Gastrocnemius medialis (tissue), 4 donors: ENCODE results near the gene LRFN2. TPM values are rescaled to one million over a fixed set of nuclear protein-coding genes. Genes with fewer than 3 reads are reported as not detected.

Experiments used
- ATAC-seq, 2 donors: fragments of 150-250 bp; one replicate each; pipeline ENCODE4 v1.9.1; 2016
- DNase-seq, 2 donors: peaks; one replicate each; pipeline ENCODE4 v3.0.0-alpha.2; 2019
- H3K27ac ChIP-seq, 4 donors: fragments of 200-600 bp; sonication (generic); 1 replicate in 1 of 4; 2 replicates in 3 of 4; pipeline ENCODE4 v1.5.1; 2016 to 2018; ENCODE audit warnings: mild to moderate bottlenecking in 2 of 4, moderate library complexity in 1 of 4
- H3K27me3 ChIP-seq, 3 donors: fragments of 200-600 bp; sonication (generic) in 2 of 3; 1 replicate in 1 of 3; 2 replicates in 2 of 3; pipeline versions ENCODE4 v1.5.1 to v1.6.0; 2016 to 2019; ENCODE audit warnings: mild to moderate bottlenecking in 1 of 3, moderate library complexity in 1 of 3
- H3K36me3 ChIP-seq, 2 donors: fragments of 200-600 bp; sonication (generic) in 1 of 2; one replicate each; pipeline ENCODE4 v1.5.1; 2017 to 2018
- H3K4me1 ChIP-seq, 2 donors: fragments of 200-600 bp; sonication (generic) in 1 of 2; one replicate each; pipeline ENCODE4 v1.5.1; 2016 to 2017; ENCODE audit warnings: mild to moderate bottlenecking in 2 of 2
- H3K4me3 ChIP-seq, 4 donors: fragments of 200-600 bp; sonication (generic) in 3 of 4; 1 replicate in 1 of 4; 2 replicates in 3 of 4; pipeline ENCODE4 v1.5.1; 2016 to 2019; ENCODE audit warnings: mild to moderate bottlenecking in 2 of 4
- H3K9me3 ChIP-seq, 3 donors: fragments of 200-600 bp; sonication (generic) in 2 of 3; 1 replicate in 1 of 3; 2 replicates in 2 of 3; pipeline ENCODE4 v1.5.1; 2016 to 2019
- POLR2A ChIP-seq, 2 donors: fragments of 450-650 bp; IDR thresholded peaks; one replicate each; pipeline ENCODE4 v1.6.1; 2017; ENCODE audit warnings: antibody characterized with exemption in 2 of 2, mild to moderate bottlenecking in 2 of 2, moderate library complexity in 2 of 2
- in situ Hi-C, 4 donors: fragments of 200-750 bp; cut with MboI; loops; one replicate each; pipeline versions ENCODE4 v1.15.0 to v1.8.0; 2017; ENCODE audit warnings: low sequenced_read_pairs in 4 of 4
- intact Hi-C: fragments of 100-400 bp; cut with DNase I; formaldehyde crosslinking; loops from one replicate; pipeline ENCODE4 v1.15.1; 2023; ENCODE audit warnings: low total_unique reads
- total RNA-seq, 4 donors: library from RNA; depleted of rRNA; stranded (reverse); fragments of >200 nt; gene quantifications; one replicate each; pipeline versions ENCODE4 v1.1.0 to v1.2.3, GENCODE V29; 2016
- TF ChIP-seq, protein P1 (sequence below), 5 experiments: fragments of 450-650 bp in 3 of 5; fragments of 200-600 bp in 2 of 5; sonication (generic) in 2 of 5; IDR thresholded peaks in 4 of 5; conservative IDR thresholded peaks in 1 of 5; 1 replicate in 4 of 5; 2 replicates in 1 of 5; pipeline ENCODE4 v1.5.1; 2016 to 2019; ENCODE audit warnings: antibody characterized with exemption in 5 of 5, mild to moderate bottlenecking in 3 of 5, moderate library complexity in 3 of 5

The LRFN2 gene
- total RNA-seq, 4 donors from 2014 or later: not detected

DNA sequence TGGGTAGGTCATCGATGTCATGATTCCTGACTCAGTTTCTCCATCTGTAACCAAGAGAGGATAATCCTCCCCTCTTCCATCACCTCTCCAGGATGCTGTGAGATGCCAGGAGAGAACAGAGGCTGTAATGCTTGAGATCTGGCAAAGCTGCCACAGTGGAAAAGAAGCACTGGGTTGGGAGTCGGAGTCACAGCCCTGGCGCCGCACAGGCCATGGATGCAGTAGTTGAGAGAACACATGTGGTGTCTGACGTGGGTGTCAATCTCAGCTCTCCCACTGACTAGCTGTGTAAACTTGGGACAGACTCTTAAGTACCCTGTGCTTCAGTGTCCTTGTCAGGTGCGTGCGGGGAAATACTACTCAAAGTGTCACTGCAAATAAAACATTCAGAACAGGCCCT lies 47.3 kb downstream of the LRFN2 start:
- TF ChIP-seq POLR2A (IDR thresholded peaks at IDR 0.05): no peak
- TF ChIP-seq, protein P1, sequence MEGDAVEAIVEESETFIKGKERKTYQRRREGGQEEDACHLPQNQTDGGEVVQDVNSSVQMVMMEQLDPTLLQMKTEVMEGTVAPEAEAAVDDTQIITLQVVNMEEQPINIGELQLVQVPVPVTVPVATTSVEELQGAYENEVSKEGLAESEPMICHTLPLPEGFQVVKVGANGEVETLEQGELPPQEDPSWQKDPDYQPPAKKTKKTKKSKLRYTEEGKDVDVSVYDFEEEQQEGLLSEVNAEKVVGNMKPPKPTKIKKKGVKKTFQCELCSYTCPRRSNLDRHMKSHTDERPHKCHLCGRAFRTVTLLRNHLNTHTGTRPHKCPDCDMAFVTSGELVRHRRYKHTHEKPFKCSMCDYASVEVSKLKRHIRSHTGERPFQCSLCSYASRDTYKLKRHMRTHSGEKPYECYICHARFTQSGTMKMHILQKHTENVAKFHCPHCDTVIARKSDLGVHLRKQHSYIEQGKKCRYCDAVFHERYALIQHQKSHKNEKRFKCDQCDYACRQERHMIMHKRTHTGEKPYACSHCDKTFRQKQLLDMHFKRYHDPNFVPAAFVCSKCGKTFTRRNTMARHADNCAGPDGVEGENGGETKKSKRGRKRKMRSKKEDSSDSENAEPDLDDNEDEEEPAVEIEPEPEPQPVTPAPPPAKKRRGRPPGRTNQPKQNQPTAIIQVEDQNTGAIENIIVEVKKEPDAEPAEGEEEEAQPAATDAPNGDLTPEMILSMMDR (IDR thresholded peaks at IDR 0.05 in 4 of 5, conservative IDR thresholded peaks at IDR 0.05 in 1 of 5): no peak
- H3K4me1 ChIP-seq: no peaks in the 10 kb centered on the region
- DNase-seq (no peak), ATAC-seq (no peak)
- H3K36me3 ChIP-seq: no peaks in the 10 kb centered on the region
- no peak overlapping the region for H3K27ac ChIP-seq
- no peak overlapping the region for H3K4me3 ChIP-seq
- H3K9me3 ChIP-seq: no peaks in the 10 kb centered on the region
- intact Hi-C loops (no loop called here), in situ Hi-C loops (no loop called here)
- no peaks in the 10 kb centered on the region for H3K27me3 ChIP-seq

DNA sequence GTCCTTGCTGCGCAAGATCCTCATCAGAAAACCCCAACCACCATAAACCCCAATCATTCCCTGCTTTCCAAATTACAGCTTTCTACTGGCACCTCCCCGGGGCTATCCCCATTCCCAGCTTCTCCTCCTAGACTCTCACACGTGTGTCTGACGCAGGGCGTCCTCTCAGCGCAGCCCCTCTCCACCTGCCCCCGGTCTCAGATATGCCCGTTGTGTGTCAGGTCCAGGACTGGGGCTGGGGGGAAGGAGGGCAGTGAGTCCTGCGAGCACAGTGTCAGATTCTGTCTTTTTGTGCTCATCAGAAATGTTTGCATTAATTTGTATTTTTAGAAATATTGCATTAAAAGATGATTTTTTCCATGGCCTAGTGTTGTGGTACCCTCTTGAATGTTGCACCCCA lies 48.6 kb downstream of the LRFN2 start:
- no peaks in the 10 kb centered on the region for H3K36me3 ChIP-seq
- intact Hi-C loops (no loop called here), in situ Hi-C loops (no loop called here)
- H3K27me3 ChIP-seq: no peaks in the 10 kb centered on the region
- no peak for DNase-seq
- no peaks in the 10 kb centered on the region for H3K4me1 ChIP-seq
- TF ChIP-seq, protein P1 (IDR thresholded peaks at IDR 0.05 in 4 of 5, conservative IDR thresholded peaks at IDR 0.05 in 1 of 5): no peak
- no peak for TF ChIP-seq POLR2A (IDR thresholded peaks at IDR 0.05)
- ATAC-seq: no peak
- no peak overlapping the region for H3K4me3 ChIP-seq
- no peaks in the 10 kb centered on the region for H3K9me3 ChIP-seq
- H3K27ac ChIP-seq: no peak overlapping the region

DNA sequence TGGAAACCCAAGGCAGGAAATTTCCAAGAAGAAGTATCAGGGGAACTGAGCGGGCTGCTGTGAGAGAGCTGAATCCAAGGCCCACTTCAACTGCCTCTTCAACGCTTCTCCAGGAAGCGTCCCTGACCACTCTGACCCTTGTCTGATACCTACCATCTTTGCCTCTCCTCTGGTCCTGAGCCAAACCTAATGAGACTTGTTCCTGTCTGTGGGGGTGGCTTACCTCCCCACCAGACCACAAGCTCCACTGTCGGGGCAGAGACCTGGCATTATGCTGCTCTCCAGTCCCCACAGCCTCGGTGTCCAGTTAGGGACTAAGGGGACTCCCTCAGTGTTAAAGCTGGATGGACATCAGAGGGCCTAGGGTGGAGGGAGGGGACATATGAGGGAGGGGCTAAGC lies 49.7 kb downstream of the LRFN2 start:
- ATAC-seq (no peak), DNase-seq (no peak)
- in situ Hi-C loops: no loop called here
- Histone ChIP-seq H3K4me3 (no peak overlapping the region), H3K27ac (no peak overlapping the region), H3K9me3 (no peaks in the 10 kb centered on the region), H3K36me3 (no peaks in the 10 kb centered on the region), H3K4me1 (no peaks in the 10 kb centered on the region), H3K27me3 (no peaks in the 10 kb centered on the region)
- intact Hi-C loops: no loop called here
- no peak for TF ChIP-seq POLR2A (IDR thresholded peaks at IDR 0.05)
- TF ChIP-seq, protein P1 (IDR thresholded peaks at IDR 0.05 in 4 of 5, conservative IDR thresholded peaks at IDR 0.05 in 1 of 5): no peak

DNA sequence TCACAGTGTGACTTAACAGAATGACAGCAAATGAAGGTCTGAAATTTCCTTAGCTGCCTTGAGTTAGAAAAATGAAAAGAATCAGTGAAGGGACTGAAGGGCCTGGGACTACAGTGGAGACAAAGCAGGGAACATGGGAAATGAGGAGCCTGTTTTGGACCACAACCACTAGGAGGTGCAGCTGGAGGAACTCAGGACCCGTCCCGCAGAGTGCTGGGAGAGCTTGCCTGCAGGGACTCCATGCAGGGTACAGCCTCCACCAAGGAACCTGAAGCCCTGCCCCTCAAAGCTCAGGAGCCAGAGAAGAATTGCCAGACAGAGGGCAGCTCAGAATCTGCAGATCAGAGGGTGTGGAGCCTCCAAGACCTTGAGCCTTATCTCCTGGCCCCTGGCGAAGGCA lies 50.7 kb downstream of the LRFN2 start:
- Histone ChIP-seq H3K9me3 (no peaks in the 10 kb centered on the region), H3K36me3 (no peaks in the 10 kb centered on the region), H3K27ac (no peak overlapping the region), H3K4me3 (no peak overlapping the region), H3K27me3 (no peaks in the 10 kb centered on the region), H3K4me1 (no peaks in the 10 kb centered on the region)
- intact Hi-C loops: no loop called here
- in situ Hi-C loops: no loop called here
- no peak for DNase-seq
- no peak for ATAC-seq
- TF ChIP-seq, protein P1 (IDR thresholded peaks at IDR 0.05 in 4 of 5, conservative IDR thresholded peaks at IDR 0.05 in 1 of 5): no peak
- no peak for TF ChIP-seq POLR2A (IDR thresholded peaks at IDR 0.05)

DNA sequence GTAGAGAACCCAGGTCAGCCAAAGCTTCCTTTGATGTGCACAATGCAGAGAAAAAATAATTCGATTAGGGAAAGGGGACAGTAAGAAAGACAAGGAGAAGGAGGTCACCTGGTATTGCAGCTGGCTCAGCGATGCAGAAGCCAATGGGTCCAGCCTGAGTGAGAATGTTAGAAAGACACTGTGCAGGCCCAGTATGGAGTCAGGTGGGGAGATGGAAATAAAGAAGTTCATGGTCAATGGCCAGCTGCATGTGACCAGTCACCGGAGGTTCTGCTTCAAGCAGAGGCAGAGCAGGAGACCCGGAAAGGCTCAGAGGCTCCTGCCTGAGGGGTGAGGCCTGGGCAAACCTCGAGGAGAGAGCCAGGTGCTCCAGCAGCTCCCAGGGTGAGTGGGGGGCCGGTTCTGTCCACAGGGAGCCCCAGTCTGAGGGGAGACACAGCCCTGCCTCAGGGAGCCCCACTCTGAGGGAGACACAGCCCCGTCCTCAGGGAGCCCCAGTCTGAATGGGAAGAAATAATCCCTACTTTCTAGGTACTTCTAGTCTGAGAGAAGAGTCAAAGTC lies 51.3 kb downstream of the LRFN2 start:
- Histone ChIP-seq H3K9me3 (no peaks in the 10 kb centered on the region), H3K27ac (no peak overlapping the region), H3K27me3 (no peaks in the 10 kb centered on the region), H3K36me3 (no peaks in the 10 kb centered on the region), H3K4me3 (no peak overlapping the region), H3K4me1 (no peaks in the 10 kb centered on the region)
- DNase-seq (no peak), ATAC-seq (no peak)
- no peak for TF ChIP-seq POLR2A (IDR thresholded peaks at IDR 0.05)
- TF ChIP-seq, protein P1 (IDR thresholded peaks at IDR 0.05 in 4 of 5, conservative IDR thresholded peaks at IDR 0.05 in 1 of 5): no peak
- in situ Hi-C loops (no loop called here), intact Hi-C loops (no loop called here)
